HG03558 (cell line): ENCODE data around the gene LRRC4C.
"Not testable (repeated sequence)": the region's sequence is repeated elsewhere in the genome, so short reads cannot be mapped to it uniquely, and the experiment has no call there.

Source experiments
- ATAC-seq: cut with Tn5 transposase; IDR thresholded peaks from one replicate; pipeline ENCODE4 v1.9.1; 2021; ENCODE audit warnings: moderate number of reproducible peaks; ENCODE audit not compliant: unreplicated experiment; ENCODE audit errors: extremely low read depth

The LRRC4C gene

GRCh38 chr11:41051919-41052635 is 407.4 kb downstream of the LRRC4C start:
- no peak for ATAC-seq

DNA sequence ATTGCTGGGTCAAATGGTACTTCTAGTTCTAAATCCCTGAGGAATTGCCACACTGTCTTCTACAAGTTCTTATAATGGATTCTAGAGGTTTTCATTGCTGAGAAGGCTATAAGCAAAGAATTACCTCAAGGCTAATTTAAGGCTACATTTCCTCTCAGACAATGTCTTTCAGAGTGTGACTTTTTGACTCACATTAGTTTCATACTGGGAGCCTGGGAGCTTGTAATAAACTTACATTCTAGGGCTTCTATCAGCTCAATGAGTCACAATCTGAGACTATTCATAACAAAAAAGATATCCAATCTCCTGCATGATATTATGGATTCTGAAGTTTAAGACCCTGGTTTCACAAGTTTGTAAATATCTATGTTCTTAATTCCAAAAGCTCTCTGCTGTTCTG is 408.7 kb downstream of the LRRC4C start:
- ATAC-seq, result no peak

DNA sequence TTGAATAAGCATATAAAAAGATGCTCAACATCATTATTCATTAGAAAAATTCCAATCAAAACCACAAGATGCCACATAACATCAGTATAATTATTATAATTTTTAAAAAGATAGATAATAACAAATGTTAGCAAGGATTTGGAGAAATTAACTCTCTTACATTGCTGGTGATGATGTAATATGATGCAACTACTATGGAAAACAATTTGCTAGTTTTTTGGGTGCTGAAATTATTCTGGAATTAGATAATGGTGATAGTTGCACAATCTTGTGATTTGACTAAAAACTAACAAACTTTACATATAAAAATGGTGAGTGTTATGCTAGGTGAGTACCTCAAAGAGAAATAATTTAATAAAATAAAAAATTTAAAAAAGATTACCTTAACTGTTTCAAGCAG is 412.2 kb downstream of the LRRC4C start:
- no peak for ATAC-seq

- no peak for ATAC-seq
Observed at GRCh38 chr11:41045266-41045665, 414.2 kb downstream of the LRRC4C start.

GRCh38 chr11:41044747-41045146 is 414.7 kb downstream of the LRRC4C start:
- no peak for ATAC-seq

- no peak for ATAC-seq
Observed at GRCh38 chr11:41042688-41043087, 416.8 kb downstream of the LRRC4C start.

DNA sequence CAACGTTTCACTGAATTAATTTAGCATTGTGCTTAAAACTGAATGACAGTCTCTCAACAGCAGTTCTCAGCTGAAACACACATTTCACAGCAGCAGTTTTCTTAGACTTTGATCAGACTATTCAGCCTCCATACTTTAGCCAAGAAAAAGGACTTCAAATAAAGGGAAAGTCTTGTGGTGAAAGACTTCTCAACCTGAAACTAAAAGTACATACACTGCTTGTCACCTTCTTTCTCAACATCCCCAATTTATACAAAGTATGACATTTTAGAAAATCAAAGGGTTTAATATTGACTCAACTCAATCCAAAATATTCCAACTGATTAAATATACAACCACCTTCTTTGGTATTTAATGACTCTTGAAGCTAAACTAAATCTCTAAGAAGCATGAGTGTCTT is 419.0 kb downstream of the LRRC4C start:
- ATAC-seq, result no peak

DNA sequence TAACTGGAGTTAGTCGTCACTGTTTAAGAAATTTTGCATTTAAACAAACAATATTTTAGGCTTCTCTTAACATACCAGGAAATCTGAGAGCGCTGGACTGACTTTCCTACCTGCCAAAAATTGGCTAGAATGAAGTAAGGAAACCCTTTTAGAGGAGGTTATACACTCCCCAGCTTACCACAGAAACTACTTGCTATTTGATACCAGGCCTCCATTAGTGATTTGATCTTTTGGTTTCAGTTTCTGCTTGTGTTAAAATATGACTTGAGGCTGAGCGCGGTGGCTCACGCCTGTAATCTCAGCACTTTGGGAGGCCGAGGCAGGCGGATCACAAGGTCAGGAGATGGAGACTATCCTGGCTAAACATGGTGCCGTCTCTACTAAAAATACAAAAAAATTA is 419.9 kb downstream of the LRRC4C start:
- ATAC-seq, result no peak

DNA sequence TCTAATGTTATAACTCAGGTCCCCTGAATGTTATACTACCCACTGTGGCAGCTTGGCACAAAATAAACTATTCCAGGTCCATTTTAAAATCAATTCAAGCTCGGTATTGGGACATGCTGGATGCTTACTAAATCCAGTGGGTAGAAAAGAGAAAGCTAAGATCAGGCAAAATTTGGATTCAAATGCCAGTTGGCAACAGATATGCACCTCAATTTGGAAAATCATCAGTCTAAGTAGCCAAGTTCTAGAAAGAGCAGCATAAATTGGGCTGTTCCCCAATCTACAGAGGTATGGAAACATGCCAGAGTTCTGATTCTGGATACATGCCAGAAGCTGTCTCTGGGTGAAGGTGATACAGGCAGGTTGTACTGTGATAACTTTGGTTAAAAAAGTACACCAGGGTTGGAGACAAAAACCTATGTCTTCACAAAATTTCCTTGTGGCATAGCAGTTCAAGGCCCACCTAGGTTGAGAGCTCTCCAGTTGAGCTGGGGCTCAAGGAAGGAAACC is 427.8 kb downstream of the LRRC4C start:
- ATAC-seq, result no peak

DNA sequence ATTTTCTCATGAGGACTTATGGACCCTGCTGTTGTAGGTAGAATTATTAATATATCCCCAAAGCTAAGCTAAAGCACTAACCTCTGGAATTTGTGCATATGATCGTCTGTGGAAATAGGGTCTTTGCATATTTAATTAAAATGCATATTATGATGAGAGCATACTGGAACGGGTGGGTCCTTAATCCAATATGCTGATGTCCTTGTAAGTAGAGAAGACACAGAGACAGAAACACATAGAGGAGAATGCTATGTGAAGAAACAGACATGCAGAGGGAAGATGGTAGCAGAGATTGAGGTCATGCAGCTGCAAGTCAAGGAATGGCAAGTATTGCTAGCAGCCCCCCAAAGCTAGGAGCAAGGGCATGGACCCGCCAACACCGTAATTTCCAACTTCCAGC is 439.2 kb downstream of the LRRC4C start:
- no peak for ATAC-seq

GRCh38 chr11:41019666-41020065 is 439.8 kb downstream of the LRRC4C start:
- ATAC-seq, result not testable (repeated sequence)

DNA sequence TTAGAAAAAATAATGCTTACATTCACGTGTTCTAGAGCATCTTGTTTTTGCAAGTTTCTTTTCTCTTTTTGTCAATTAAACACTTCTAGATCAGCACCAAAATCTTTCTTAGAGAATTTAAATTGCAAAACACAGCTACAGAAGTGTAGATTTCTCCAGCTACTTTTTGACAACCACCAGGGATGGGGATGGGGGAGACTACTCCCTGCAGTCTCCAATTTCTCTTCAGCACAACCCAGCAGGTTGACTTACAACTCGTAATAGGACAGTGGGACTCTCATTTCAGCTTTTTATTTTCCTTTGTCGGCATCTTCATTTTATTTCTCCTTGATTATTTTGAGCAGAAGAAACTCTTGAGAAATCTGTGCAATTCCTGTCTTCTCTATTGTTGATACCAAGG is 441.2 kb downstream of the LRRC4C start:
- no peak for ATAC-seq

DNA sequence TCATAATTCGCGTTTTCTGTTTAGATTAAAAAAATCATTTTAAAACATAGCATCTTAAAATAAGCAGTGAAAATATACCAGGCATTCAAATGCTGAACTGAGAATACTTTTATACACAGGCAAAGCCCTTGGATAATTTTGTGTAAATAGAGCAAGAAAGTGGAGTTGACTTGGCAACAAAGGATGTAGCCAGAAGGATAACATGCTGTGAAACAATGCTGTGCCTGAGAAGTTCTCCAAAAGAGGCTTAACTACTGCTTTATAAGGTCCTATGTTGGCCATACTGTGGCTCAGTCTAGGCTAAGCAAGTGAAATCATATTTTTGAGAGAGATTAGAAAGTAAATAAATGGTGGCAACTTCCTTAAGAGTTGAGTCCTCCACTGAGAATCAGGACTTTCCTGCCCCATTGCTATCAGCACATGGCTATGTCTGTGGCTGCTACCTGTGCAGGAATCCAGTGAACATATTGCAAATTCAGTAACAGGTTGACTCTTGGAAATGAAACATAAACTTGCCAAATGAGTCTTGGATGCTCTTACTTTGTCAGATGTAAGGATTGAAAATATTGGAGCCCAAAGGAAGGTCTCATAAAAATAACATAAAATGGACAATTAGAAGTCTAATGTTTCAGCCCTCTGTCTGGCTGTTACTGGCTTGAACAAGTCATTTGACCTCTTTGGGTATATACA is 448.9 kb downstream of the LRRC4C start:
- no peak for ATAC-seq

DNA sequence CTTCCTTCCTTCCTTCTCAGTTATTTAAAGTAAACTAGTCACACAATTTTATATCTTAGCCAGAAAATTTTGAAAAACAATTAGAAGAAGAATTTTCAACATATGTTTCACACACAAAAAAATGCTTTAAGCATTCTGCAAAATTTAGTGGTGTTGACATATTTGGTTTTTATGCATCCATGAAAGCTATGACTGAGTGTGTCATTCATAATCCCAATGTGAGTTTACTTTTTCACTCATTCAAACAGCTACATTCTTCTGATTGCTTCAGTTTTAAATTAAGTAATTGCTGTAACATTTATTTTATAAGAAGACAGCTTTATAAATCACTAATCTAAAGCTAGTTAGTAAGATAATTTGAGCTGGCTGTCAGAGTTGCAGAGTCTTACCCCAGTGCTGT is 453.5 kb downstream of the LRRC4C start:
- no peak for ATAC-seq

DNA sequence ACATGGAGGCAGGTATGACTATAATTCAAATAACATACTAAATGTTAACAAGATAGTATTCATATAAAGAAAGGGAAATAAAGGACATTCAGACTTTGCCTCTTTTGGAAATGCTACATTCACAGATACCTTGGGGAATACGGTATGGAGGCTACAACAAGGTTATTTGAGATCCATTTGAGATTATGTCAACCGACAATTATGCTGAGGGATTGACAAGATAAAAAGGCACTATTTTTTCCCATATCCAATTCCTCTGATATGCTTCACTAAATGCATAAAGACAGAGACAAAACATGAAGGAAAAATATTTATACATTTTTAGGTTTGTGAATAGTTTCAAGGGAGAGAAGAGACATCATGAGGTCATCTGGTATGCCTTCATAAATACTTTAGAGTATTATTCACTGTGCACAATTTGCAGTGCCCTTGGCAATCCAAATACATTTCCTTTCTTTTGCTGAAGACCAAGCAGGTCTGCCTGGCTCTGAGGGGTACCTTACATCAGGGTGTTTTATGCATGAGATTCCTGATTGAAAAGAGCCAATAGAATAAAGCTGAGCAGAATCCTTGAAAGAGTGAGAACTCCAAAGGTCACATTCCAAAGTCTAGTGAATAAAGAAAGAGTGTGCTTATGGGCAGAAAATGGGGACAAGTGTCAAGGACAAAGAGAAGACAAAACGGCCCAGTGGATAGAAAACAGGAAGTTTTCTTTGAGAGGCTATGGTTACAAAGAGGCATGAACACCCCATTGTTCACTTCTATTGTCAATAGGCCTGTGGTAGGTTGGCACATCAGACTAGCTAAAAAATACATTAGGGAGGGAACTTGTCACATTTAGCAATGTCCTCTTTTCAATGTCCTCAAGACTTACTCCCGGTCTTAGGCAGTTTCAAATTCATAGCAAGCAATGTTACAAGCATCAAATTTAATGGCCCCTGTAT is 455.8 kb downstream of the LRRC4C start:
- no peak for ATAC-seq

DNA sequence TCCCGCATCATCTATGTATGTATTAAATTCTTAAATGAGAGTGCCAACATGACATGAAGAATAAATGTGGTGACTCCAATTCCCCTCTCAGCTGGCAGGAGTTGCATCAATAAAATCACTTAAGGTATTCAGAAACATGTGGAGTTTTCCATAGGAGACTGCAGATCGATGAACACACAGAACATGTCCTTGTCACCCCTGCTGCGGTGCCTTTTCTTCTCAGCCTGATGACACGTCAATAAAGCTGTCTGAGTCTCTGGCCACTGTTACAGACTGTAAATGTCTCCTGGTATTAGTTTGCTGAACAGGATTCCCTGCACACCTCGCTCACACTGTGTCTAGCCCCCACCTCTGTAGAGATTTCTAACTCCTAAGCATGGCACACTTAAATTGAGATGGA is 460.5 kb downstream of the LRRC4C start:
- no peak for ATAC-seq

DNA sequence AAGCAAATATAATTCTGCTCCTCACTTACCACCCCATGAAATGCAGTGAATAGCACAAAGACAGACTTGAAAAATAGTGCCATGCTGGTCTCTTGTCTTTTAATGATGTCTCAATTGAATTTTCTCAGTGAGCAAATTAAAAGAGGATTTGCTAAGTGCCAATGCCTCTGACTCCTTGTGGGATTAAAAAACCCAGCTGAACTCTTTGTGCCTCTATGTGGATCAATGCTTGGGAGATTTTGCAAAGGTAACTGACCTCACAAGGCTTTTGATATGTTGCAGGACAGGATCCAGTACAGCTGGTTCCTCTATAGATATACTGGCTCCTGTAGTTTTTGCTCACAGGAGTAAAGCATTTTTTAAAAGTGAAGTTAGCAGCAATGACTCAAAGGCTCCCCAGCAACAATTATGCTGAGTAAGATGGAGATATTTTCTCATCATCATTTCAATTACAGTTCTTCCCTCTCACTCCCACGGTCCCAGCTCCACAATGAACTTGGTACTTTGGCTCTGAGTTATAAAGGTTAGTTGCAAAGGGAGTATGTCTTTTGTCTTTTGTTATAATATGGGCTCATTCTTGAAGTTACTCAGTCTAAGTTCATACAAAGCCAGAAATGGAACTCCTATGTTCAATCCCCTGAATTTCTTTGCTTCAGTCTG is 471.5 kb downstream of the LRRC4C start:
- no peak for ATAC-seq

- ATAC-seq, result no peak
Observed at GRCh38 chr11:40986320-40986719, 473.1 kb downstream of the LRRC4C start.

DNA sequence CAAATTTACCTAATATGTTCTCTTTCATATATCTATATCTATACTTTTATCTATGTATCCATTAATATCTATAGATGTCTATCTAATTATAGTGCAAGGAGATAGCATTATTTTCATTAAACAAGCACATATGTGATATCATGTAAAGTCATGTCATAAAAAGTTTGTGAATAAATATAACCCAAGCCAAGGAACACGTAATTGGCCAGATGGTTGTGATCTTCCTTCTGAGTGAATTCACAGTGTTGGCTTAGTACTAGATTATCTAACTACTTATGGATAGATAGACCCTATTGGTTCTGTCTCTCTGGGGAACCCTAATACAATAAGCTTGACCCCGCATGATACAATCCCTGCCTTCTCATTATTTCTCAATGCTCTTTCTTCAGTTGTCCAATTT is 484.4 kb downstream of the LRRC4C start:
- ATAC-seq, result no peak

DNA sequence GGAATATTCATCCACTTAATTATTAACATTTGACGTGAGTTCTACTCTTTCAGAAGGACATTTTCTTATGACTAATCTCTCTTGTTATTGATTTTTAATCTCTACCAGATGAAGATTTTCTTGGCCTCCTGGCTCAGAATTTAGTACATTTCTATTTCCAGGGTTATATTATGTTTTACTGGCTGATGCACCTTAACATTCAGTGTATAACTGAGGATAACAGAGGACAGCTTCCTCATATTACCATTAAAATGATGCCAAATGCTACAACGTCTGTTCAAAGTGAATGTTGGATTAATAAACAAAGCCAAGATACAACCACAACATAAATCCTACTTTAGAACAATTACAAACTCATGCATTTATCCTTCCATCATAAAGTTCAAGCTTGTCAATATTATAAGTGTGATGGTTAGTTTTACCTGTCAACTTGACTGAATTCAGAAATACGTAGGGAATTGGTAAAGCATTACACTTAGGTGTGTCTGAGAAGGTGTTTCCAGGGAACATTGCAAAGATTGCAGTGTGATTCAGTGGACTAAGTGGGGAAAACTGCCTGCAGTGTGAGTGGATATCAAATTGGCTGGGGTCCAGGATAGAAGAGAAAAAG is 485.2 kb downstream of the LRRC4C start:
- no peak for ATAC-seq
